OCI-M1 (cell line): ENCODE results near the gene KIF22.

Experiments used
- DNase-seq: peaks from one replicate; lab custom pipeline; 2025; lab: John Stamatoyannopoulos, UW

Gene KIF22

DNA sequence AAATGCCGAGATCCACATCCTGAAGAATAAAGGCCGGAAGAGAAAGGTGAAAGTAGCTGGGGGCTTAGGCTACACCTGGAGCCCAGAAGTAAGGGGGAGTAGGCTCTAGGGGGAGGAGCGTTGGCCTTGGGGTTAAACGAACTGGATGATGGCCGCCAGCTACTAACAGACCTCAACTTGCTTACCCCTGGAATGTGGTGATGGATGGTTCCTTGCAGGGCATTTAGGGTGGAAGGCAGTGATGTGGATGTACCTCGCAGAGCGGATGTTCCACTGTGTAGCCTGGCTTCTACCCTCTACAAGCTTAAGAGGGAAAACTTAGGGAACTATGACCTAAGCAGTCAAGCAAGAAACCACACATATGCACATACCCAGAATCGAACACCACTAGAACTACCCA is 13.5 kb downstream of the KIF22 start:
- DNase-seq, result no peak

DNA sequence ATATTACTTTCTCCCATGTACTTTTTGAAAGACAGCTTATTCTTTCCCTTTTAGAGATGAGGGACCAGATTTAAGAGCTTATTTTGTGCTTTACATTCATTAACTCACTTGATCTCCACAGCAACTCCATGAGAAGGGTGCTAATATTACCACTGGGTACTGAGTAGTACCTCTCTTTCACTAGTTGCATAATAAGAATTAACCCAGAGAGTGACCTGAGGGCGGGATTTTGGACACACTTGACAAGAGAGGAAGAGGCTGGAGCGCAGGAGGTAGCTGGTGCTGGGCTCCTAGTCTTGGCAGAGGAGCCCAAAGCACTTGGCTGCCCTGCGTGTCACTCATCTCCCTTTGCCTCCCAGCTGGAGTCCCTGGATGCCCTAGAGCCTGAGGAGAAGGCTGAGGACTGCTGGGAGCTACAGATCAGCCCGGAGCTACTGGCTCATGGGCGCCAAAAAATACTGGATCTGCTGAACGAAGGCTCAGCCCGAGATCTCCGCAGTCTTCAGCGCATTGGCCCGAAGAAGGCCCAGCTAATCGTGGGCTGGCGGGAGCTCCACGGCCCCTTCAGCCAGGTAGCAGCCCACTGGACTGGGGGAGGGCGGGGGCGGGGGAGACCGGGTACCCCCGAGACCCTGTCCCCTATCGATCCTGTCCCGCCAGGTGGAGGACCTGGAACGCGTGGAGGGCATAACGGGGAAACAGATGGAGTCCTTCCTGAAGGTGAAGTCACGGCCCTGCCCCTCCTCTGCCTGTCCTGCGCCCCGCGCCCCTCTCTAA is 14.1 kb downstream of the KIF22 start:
- DNase-seq, result peak; percentile 78

DNA sequence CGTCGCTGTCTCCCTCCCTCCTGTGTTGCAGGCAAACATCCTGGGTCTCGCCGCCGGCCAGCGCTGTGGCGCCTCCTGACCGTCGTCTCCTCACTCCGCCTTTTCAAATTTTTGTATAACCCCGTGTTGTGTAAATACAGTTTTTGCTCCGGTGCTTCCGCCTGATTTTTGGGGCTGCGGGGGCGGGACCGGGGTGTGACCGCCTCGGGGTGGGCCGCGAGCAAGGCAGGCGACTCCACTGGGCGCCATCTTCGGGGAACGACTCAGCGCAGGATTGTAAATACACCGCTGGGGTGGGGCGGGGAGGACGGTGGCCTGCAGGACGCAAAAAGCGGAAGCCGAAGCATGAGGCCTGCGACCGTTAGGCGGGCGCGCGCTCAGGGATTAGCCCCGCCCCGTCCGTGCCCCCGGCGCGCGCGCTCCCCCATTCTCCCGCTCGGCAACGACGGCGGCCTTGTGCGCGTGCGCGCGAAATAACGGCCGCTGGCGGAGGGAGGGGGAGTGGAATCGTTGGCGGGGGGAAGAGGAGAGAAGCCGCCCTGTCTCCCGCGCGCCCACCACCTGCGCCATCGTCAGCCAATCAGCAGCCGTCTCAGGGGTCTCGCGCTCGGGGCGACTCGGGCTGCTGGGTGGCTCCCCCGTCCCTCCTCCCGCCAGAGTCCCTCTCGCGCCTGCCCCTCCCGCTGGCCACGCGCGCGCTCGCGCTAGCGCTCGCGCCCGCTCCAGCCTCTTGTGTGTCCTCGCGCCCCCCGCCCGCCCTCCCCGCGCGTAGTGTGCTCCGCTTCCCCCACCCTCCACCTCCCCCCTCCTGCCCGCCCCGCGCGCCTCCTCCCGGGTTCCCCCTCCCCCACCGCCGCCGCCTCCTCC is 14.9 kb downstream of the KIF22 start:
- DNase-seq, result peak; percentile 99

DNA sequence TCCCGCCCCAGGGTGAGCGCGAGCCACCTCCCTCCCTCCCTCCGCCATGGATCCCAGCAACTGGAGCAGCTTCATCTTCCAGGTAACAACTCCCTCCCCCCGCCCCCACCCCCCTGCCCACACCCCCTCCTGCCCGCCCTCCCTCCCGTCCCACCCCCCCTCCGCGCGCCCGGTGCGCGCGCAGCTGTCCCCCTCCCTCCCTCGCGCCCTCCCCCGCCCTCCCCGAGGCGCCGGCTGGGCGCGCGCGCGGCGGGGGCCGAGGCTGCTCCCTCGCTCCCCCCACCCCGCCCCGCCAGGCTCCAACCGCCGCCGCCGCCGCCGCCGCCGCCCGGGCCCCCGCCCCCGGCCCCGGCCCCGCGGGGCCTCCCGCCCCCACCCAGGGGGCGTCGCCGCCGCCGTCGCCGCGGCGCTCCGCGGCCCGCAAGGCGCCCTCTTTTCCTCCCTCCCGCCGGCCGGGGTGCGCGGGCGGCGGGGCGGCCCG is 15.6 kb downstream of the KIF22 start, which contains the start of gene MAZ:
TSS of gene MAZ (plus strand) at position 431 of the 481 bp plus-strand sequence. CDS start 173 bp downstream, outside the sequence.
- peak; percentile 93 for DNase-seq

DNA sequence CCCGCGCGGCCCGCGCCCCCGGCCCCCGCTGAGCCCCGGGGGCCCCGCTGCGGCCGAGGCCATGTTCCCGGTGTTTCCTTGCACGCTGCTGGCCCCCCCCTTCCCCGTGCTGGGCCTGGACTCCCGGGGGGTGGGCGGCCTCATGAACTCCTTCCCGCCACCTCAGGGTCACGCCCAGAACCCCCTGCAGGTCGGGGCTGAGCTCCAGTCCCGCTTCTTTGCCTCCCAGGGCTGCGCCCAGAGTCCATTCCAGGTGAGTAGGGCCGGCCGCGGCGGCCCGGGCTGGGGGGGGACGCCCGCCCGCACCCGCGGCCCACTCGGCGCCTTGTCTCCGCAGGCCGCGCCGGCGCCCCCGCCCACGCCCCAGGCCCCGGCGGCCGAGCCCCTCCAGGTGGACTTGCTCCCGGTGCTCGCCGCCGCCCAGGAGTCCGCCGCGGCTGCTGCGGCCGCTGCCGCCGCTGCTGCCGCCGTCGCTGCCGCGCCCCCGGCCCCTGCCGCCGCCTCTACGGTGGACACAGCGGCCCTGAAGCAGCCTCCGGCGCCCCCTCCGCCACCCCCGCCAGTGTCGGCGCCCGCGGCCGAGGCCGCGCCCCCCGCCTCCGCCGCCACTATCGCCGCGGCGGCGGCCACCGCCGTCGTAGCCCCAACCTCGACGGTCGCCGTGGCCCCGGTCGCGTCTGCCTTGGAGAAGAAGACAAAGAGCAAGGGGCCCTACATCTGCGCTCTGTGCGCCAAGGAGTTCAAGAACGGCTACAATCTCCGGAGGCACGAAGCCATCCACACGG is 16.3 kb downstream of the KIF22 start:
- peak; percentile 80 for DNase-seq

DNA sequence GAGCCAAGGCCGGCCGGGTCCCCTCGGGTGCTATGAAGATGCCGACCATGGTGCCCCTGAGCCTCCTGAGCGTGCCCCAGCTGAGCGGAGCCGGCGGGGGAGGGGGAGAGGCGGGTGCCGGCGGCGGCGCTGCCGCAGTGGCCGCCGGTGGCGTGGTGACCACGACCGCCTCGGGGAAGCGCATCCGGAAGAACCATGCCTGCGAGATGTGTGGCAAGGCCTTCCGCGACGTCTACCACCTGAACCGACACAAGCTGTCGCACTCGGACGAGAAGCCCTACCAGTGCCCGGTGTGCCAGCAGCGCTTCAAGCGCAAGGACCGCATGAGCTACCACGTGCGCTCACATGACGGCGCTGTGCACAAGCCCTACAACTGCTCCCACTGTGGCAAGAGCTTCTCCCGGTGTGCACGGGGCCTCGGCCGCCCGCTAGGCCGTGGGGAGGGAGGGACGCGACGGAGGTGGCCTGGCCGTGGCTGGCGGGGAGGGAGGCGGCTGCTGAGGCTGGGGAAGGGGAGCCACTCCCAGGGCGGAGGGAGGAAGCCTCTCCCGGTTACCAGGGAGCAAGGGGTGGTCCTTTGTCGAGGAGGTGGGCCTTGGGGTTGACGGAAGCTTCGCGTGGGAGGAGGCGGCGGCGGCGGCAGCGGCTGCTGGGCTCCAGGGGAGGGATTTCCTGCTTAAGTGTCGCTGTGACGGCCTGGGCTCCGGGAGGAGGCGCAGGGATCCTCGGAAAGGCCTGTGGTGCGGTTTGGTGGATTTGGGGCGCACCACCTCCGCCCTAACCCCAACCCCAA is 17.1 kb downstream of the KIF22 start:
- DNase-seq, result peak; percentile 96

DNA sequence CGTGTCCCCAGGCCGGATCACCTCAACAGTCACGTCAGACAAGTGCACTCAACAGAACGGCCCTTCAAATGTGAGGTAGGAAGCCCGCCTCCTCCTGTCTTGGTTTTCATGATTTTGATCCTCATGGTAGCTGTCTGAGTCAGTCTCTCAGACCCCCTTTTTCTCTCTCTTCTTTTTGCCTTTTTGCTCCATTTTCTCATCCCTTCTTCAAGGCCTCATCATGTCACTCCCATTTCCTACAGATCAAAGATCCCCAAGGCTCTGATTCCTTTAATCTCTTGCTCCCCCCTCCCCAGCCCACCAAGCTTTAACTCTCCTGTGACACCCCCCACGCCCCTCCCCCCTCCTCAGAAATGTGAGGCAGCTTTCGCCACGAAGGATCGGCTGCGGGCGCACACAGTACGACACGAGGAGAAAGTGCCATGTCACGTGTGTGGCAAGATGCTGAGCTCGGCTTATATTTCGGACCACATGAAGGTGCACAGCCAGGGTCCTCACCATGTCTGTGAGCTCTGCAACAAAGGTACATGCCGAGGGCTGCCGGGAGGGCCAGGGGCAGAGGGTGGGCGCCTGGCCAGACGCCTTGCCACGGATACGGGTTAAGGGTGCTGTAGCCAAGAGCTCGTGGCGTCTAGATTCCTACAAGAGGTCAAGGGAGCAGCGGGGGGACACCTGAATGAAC is 17.8 kb downstream of the KIF22 start:
- peak; percentile 58 for DNase-seq

DNA sequence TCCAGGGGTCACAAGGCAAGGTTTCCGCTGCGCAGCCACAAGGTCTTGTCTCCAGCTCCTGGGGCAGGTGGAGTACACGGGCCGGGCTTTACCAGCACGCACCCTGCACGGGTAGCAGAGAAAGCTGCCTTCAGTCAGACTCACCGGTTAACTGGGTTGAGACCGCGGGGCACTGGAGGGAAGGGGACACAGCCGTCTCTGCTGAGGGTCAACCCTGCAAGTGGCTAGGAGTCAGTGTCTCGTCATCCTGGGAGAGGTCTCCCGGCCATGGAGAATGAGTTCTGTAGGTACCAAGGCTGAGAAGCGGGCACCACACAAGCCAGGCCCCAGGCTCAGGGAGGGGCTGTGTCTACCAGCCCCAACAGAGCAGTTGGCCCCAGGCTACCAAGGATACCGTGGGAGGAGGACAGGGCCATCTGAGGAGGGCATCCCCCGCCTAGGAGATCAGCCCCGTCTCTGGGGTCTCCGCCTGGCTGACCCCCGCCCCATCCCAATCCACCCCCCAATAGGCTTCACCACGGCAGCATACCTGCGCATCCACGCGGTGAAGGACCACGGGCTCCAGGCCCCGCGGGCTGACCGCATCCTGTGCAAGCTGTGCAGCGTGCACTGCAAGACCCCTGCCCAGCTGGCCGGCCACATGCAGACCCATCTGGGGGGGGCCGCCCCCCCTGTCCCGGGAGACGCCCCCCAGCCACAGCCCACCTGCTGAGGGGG is 18.6 kb downstream of the KIF22 start:
- DNase-seq, result no peak

DNA sequence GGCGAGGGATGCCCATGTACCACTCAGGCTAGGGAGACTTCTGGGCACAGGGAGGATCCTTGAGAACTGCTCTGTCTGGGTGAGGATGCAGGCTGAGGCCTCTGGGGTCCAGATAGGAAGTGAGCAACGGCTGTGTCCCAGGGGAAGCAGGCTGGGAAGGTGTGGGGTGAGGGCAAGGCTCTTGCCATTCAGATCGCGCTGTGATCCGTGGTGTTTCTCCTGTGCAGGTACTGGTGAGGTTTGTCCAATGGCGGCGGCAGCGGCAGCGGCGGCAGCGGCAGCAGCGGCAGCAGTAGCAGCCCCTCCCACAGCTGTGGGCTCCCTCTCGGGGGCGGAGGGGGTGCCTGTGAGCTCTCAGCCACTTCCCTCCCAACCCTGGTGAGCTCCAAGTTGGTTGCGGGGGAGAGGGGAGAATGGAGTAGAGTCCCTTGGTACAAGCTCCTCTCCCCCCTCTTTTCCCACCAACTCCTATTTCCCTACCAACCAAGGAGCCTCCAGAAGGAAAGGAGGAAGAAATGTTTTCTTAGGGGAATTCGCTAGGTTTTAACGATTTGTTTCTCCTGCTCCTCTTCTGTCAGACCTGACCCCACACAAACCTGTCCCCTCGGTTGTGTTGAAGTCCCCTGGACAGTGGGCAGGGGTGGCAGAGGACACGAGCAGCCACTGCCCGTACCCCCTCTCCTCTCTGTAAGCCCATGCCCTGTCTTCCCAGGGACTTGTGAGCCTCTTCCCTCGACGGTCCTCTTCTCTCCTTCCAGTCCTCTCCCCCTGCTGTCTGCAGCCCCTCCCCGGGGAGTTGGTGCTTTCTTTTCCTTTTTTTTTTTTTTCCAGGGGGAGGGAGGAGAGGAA is 19.5 kb downstream of the KIF22 start:
- peak; percentile 54 for DNase-seq

DNA sequence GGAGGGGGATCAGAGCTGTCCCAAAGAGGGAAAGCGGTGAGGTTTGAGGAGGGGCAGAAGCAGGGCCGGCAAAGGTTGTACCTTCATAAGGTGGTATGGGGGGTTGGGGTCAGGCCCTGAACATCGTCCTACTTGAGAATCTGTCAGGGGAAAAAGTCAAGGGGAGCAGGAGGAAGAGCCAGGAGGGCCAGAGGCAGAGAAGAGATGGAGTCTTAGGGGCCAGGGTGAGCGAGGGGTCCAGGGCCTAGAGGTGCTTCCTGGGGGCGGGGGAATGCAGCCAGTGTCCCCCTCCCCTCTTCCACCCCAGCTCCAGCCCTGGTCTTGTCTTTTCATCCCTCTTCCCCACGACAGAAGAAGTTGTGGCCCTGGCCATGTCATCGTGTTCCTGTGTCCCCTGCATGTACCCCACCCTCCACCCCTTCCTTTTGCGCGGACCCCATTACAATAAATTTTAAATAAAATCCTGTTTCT is 20.2 kb downstream of the KIF22 start:
- DNase-seq, result no peak

DNA sequence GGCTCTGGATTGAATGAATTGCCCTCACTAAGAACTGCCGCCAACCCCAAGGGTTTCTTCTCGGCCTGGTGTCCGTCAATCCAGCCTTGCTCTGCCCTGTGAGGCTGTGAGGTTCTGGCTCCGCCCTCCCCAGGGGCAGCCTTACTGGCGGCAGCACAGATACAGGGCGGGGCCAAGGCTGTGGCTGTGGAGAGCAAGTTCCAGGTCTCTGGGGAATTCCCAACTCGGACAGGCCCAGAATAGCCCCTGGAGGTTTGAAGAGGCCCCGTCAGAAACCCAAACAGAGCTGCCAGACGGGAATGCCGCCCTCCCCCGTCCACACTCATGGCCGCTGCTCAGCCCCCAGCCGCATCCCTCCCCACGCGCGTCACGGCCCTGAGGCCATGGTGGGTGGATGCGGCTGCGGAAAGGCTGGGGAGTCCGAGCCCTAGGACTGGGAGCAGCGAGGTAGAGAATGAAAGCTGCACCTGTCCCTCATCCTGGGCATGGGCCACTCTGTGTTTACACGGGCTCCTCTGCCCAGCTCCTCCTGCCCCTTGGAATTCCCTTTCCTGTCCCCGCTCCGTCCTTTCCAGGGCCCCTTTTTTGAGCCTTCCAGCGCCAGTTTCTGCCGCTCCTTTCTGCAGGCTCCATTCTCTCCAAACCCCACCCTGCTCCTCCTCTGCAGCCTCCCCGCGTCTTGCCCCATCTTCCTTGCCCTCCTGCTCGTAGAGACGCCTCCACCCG is 20.8 kb downstream of the KIF22 start:
- DNase-seq, result peak; percentile 97

DNA sequence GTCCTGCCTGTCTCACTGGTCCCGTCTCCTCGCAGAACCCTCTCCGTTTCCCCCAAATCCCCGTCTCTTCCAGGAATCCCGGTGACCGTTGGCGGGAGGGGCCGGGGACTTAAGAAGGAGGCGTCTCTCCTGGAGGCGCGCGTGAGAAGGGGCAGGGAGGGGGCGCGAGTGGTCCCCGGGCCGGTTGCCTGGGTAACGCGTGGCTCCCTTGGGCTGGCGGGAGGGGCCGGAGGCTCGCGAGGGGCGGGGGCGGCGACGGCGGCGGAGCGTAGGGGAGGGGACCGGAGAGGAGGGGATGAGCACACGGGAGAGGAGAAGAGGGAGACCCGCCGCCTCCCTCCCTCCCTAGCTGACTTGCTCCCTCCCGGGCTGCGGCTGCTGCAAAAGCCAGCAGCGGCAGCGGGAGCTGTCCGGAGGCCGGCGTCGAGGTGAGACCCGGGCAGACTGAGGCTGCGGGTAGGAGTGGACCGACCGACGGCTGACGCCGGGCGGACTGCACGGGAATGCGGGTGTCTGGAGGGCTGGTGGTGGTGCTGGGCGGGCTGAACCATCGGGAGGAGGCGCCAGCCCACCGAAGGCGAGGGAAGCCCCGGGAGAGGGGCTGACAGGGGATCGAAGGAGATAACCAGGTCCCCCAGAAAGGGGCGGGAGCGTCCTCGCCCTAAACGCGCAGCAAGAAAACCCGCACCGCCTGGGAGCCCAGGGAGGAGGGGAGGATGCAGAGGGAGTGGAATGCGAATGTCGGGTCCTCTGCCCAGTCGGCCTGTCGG is 21.5 kb downstream of the KIF22 start, which contains the start of gene PRRT2:
TSS of gene PRRT2 (plus strand) at position 298 of the 770 bp plus-strand sequence. CDS start 862 bp downstream, outside the sequence.
- DNase-seq, result peak; percentile 79

DNA sequence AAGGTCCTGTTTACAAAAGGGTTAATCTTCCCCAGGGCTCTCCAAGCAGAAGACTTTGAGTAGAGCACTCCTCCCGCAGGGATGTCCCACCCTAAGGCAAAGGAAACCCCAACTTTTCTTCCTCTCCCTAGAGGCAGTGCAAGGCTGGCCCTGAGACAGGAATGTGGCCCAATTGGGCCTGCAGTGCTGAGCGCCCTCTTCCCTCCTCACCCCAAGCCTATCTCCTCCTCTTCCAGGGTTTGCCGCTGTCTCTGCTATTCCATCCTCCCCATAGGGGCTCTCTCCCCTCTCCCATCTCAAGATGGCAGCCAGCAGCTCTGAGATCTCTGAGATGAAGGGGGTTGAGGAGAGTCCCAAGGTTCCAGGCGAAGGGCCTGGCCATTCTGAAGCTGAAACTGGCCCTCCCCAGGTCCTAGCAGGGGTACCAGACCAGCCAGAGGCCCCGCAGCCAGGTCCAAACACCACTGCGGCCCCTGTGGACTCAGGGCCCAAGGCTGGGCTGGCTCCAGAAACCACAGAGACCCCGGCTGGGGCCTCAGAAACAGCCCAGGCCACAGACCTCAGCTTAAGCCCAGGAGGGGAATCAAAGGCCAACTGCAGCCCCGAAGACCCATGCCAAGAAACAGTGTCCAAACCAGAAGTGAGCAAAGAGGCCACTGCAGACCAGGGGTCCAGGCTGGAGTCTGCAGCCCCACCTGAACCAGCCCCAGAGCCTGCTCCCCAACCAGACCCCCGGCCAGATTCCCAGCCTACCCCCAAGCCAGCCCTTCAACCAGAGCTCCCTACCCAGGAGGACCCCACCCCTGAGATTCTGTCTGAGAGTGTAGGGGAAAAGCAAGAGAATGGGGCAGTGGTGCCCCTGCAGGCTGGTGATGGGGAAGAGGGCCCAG is 22.4 kb downstream of the KIF22 start:
- DNase-seq, result no peak

DNA sequence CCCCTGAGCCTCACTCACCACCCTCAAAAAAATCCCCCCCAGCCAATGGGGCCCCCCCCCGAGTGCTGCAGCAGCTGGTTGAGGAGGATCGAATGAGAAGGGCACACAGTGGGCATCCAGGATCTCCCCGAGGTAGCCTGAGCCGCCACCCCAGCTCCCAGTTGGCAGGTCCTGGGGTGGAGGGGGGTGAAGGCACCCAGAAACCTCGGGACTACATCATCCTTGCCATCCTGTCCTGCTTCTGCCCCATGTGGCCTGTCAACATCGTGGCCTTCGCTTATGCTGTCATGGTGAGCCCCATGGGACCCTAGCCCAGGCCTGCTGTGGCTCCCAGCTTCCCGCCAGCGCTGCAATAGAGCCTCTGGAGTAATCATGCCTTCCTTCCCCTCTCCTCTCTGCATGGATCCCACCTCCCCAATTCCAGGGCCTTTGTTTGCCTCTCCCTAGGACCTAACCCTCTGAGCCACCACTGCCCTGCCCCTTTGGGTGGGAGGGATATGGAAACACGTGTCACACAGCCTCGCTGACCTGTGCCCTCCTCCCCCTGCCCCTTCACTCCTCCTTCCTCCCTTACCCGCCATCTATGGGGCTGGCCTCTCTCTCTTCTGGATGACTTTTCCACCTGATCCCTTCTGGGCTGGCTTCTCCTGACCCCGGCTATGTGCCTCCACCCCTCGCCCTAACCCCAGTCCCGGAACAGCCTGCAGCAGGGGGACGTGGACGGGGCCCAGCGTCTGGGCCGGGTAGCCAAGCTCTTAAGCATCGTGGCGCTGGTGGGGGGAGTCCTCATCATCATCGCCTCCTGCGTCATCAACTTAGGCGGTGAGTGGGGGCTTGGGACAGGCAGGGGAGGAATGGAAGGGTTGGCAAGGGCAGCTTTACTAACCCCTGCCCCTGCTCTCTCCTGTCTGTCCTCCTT is 23.4 kb downstream of the KIF22 start:
- no peak for DNase-seq

DNA sequence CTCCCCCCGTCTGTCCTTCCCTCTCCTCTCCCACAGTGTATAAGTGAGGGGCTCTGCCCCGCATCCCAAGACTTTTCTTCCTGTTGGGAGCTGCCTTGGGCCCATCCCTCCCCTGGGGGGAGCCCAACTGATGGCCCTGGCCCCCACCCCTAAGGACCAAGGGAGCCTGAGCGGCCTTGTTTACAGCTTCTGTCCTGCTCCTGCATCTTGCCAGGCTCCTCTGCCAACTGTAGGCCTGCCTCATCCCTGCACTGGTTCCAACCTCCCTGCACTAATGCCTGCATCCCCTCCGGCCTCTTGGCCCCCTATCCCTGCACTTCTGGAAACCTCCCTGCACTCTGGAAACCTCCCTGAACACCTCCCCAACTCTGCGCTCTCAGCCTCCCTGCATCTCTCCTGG is 24.0 kb downstream of the KIF22 start:
- DNase-seq, result no peak
